NCI-H2081 (cell line): Measurements from ENCODE around the gene MTERF4.

Experiments
- DNase-seq, 2 experiments: peaks; one replicate each; lab custom pipeline; 2025; lab: John Stamatoyannopoulos, UW

MTERF4 gene

DNA sequence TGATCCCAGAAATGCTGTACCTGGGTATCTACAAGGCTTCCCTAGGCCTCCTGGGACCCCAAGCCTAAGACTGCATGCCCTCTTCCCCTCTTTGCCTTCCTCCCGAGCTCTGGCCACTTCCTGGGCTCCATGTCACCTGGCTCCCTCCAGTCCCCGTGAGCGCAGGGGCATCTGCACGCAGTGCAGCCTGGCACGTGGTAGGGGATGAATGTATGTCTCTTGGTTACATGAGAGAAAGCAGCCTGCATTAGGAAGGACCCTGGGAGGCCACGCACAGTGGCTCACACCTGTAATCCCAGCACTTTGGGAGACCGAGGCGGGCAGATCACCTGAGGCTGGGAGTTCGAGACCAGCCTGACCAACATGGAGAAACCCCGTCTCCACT, 31.3 kb upstream of the MTERF4 start:
- DNase-seq, result no peak

DNA sequence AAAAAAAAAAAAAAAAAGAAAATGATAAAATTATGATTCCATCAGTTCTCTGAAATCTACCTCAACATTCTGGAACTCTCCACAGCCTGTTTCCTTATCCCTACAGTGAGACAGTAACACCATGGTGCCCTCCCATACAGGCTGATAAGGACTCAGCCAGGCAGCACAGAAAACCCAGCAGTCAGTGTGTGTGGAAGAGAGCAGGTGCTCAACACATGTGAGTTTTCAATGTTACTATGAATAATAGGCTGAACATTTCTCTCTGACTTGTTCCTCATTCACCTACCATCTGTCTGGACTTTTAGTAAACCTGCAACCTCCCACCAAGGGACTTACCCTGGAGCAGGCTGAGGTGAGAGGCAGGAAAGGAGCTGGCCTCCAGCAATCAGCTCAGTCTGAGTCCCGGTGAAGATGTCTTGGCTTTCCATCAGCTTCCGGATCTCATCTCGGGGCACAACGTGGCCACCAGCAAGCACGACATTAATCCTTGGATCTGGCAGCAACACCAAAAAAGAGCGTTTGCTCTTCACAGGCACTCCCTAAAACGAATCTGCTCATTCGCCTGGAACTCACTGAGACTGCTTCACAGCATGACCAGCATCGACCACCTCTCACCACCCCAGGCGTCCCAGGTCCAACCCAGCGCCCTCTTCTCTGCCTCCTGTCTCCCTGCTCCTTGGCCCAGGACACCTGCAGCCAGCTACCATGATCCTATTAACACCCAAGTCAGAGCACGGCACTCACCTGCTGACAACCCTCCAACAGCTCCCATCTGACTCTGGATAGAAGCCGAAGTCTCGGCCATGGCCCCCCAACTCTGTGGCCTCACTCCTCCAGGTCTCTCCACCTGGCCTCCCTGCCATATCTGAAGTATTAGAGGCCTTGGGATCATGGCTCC, 30.7 kb upstream of the MTERF4 start:
- no peak for DNase-seq

GRCh38 chr2:241131531-241131930, 29.4 kb upstream of the MTERF4 start:
- DNase-seq, result no peak

DNA sequence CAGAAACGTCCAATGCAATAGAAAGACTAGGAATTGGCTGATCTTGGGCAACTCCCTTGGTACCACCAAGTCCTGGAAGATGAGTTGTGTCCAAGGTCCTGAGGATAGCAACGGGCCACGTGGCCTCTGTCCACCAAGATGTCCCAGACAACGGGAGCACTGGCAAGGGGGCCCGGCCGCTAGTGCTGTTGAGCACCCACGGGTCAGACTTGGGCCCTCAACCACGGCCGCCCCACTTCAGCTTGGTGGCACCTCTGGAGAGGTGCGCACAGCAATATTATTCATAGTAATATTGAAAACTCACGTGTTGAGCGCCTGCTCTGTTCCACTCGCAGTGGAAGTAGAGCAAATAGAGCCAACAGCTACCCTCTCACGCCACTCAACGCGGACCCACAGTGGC, 28.2 kb upstream of the MTERF4 start:
- no peak for DNase-seq

DNA sequence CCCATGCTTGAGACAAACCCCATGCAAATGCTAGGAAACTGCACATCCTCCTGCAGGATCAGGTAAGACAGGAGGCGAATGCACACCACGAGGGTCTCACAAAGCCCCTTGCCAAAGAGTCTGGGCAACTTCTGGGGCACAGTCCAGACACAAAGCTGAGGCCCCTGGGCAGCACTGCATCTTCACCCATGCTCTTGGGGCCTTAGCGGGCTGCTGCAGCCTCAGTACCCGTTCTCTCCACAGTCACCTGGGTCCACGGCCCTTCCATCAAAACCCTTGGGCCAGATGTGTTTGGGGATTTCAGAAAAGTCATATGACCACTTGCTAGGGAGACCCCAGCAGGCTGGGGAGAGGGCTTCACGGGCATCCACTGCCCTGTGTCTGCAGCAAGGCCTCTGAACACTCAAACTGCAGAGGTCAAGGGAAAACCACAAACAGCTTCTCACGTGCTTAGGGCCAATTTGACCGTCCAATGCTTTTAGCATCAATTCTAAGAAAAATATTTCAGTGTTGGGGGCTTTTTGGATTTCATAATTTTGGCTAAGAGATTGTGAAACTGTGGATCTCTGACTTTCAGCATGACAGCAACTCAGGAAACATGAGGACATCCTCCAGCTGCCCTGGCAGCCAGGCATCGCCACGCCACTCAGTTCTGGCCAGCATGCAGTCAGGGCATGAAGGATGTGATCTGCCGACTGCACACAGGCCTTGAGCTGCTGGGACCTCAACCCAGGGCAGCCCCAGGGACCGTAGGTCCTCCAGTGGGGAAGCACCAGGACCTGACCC, 27.2 kb upstream of the MTERF4 start:
- no peak for DNase-seq

DNA sequence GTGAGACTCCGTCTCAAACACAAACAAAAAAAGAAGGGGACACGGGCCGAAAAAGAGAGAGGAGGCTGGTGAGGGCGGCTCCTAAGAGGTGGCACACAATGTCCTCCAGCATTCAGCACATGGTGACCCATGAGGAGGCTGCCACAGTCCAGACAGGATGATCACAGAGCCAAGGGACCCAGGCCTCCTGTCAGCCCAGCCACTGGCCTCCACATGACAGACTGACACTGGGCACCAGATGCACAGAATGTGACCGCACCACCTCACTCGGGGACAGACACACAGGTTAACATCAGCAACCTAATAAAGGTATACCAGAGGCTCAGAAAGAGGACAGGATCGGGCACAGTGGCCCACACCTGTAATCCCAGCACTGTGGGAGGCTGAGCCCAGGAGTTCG, 26.2 kb upstream of the MTERF4 start:
- DNase-seq, result no peak

- DNase-seq, result no peak
Observed at GRCh38 chr2:241126771-241127202, 24.7 kb upstream of the MTERF4 start.

DNA sequence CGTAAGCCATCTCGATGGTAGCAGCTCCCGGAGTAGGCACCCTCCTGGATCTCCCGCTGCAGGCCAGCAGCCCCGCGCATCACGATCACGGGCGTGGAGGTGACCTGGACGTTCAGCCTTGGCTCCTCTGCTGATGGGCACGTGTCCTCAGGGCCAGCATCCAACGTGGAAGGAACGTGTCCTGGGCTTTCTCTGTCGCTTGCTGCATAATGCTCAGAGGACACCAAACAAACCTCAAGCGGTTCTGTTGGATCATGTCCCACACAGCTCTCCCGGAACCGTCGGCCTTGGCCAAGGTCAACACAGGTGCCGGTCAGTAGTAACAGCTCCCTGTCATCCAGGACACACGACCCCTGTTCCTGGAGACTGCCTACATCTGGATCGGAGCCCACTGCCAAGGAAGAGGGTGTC, 24.1 kb upstream of the MTERF4 start:
- no peak for DNase-seq

DNA sequence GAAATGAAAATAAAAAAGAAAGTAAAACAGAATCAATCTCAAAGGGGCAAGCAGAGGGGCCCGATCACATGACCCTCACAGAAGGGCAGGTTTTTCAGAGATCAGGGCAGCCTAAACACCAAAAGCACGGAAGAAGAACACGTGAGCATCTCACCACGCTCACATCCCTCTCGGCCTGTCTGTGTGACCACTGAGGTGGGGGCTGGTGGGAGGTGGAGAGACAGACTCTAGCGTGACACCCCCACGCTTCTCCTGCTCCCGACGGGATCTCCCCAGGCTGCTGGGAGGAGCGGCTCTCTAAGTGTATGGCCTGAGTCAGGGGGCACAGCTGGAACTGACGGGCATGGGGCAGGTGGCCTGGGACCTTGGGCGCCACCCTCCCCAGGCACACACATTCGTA, 23.5 kb upstream of the MTERF4 start:
- no peak for DNase-seq

DNA sequence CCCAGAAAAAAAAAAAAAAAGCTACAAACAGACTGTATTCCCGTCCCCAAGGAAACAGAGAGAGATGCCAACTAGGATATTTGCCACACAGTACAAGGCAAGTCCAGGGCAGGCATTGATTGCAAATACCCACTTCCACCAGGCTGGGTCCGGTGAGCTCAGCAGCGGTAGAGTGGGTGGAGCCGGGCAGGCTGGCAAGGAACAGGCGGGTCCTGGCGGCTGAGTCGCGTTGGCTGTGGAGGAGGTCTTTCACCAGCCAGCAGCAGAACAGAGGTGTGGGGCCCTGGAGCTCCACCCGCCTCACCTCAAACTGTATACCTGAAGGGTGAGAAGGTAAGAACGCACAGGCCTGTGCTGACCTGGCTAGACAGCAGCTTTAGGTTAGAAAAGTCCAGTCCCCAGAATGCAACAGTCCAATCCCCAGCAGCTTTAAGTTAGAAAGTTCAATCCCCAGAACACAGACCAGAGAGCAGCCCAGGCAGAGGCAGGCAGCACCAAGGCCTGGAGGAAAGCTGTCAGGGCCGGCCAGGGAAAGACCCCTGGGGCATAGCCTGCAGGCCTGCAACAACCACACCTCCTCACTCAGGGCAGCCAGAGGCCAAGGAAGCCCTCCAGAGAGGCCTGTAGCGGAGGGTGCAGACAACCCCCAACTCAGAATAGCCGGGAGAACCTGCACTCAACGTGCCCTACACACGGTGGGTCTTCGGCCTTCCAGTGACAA, 21.9 kb upstream of the MTERF4 start:
- no peak for DNase-seq

DNA sequence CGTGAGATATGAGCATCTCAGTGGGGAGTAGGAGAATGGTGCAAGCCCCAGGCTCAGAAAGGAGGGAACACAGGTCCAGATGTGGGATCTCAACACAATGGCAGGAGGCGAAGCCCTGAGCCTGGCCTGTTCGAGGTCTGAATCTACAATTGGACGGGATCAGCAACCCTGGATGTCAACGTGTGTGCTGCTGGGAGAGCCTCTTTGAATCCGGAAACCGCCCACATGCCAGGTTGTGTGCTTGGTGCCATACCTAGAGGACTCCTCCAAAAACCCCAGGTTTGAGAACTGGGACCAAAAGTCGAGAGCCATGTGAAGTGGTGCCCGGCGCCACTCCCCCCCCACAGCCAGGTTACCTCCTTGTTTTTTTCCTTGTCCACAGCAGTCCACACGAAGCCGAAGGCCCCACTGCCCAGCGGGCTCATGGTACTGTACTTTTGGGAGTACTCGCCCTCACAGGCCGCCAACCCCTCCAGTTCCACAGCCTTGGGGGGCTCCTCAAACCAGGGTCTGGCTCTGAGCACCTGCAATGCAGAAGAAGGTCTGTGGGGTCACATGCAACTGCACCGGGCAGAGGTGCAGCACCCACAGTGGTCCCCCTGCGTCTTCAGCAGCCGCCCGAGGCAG, 20.4 kb upstream of the MTERF4 start:
- DNase-seq, result no peak

- DNase-seq, result no peak
Observed at GRCh38 chr2:241121008-241121407, 18.9 kb upstream of the MTERF4 start.

GRCh38 chr2:241120440-241120839, 18.4 kb upstream of the MTERF4 start:
- DNase-seq, result no peak

GRCh38 chr2:241118737-241119505, 16.8 kb upstream of the MTERF4 start:
- no peak for DNase-seq

- DNase-seq, result no peak
Observed at GRCh38 chr2:241116606-241117560, 14.8 kb upstream of the MTERF4 start.

DNA sequence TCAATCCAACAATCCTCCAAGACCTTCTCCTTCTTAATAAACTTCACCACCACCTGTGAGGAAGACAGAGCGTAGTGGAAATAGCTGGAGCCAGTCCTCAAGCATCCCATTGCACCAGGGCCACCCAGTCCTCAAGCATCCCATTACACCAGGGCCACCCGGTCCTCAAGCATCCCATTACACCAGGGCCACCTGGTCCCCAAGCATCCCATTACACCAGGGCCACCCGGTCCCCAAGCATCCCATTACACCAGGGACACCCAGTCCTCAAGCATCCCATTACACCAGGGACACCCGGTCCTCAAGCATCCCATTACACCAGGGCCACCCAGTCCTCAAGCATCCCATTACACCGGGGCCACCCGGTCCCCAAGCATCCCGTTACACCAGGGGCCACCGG, 13.3 kb upstream of the MTERF4 start:
- DNase-seq, result no peak

DNA sequence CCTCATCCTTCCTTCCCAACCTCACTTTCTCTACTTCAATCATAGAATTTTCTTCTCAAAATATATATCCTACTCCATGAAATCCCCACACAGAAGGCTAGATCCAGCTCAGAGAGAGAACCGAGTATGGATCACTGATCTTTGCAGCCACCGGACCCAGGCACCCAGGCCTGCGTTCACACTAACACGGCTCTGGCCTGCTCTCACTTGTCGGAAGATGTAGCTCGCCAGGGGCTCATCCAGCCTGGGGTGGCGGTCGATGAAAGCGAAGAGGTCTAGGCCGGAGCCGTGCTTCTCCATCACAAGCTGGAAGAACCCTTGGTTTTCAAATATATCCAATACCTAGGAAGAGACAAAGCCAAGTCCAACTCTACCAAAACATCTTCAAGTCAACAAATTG, 12.7 kb upstream of the MTERF4 start:
- DNase-seq, result no peak

DNA sequence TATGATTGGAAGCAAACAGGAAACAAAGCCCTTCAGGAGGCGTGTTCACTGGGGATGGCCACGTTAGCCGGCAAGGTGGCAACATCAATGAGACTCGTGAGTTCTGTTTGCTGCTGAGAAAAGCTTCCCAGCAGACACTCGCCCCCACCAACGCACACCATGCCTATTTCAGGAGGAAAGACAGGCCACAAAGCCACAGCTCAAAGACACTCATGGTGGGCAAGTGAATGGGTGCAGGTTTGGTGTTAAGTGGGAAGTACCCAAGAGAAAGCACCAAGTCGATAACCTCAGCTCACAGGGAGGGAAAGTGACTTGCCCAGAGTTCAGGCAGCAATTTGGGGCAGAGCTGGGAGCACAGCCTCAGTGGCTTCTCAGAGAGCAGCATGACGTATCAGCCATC, 10.5 kb upstream of the MTERF4 start:
- DNase-seq, result no peak

GRCh38 chr2:241112046-241112445, 10.0 kb upstream of the MTERF4 start:
- DNase-seq, result no peak

DNA sequence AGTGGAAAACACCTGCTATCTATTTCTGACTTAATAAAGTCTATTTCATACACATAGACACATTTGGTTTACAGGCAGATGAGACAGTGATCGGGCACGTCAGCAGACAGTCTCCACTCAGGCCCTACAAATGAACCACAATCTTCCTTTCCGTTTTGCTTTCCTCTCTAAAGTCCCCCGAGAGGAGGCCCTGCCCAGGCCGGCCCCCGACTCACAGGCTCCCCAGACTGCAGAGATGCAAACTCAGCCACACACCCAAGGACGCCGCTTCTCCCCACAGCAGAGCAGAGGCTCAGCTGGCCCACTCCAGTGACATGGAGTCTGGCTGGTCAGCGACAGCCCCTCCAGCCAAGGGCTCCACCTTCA, 9.3 kb upstream of the MTERF4 start:
- DNase-seq, result no peak
